NT2/D1 (cell line): Measurements from ENCODE around the gene SF3B3.
"Not testable (repeated sequence)": the region's sequence is repeated elsewhere in the genome, so short reads cannot be mapped to it uniquely, and the experiment has no call there.

ENCODE experiments used
- DNase-seq: peaks from one replicate; pipeline ENCODE4 v3.0.0-alpha.2; 2011; ENCODE audit warnings: low read depth, low spot score
- H3K27me3 ChIP-seq: 2 replicates; pipeline ENCODE4 v1.6.0; 2011; ENCODE audit warnings: mild to moderate bottlenecking; ENCODE audit not compliant: insufficient read length, insufficient read depth
- H3K36me3 ChIP-seq: 2 replicates; pipeline ENCODE4 v1.6.1; 2011; ENCODE audit warnings: mild to moderate bottlenecking, low read length, mixed read lengths; ENCODE audit not compliant: insufficient read depth, insufficient read length
- H3K4me1 ChIP-seq: 2 replicates; pipeline ENCODE4 v1.5.1; 2011; ENCODE audit not compliant: insufficient read depth, insufficient read length
- H3K4me3 ChIP-seq: 2 replicates; pipeline ENCODE4 v1.5.1; 2011; ENCODE audit warnings: low read depth; ENCODE audit not compliant: insufficient read length
- H3K9ac ChIP-seq: 2 replicates; pipeline ENCODE4 v1.6.0; 2011; ENCODE audit warnings: low read depth; ENCODE audit not compliant: insufficient read length
- H3K9me3 ChIP-seq: 2 replicates; pipeline ENCODE4 v1.5.1; 2011; ENCODE audit warnings: mild to moderate bottlenecking, low read length; ENCODE audit not compliant: insufficient read depth
- SUZ12 ChIP-seq: IDR thresholded peaks from 2 replicates; pipeline ENCODE4 v1.6.1; 2011; ENCODE audit not compliant: insufficient read length, insufficient read depth; ENCODE audit errors: extremely low read depth
- YY1 ChIP-seq: IDR thresholded peaks from 2 replicates; pipeline ENCODE4 v1.6.1; 2011; ENCODE audit not compliant: insufficient read length, insufficient read depth
- ZNF274 ChIP-seq: IDR thresholded peaks from 2 replicates; pipeline ENCODE4 v1.6.1; 2011; ENCODE audit warnings: mild to moderate bottlenecking, low read depth, low read length

Gene SF3B3

DNA sequence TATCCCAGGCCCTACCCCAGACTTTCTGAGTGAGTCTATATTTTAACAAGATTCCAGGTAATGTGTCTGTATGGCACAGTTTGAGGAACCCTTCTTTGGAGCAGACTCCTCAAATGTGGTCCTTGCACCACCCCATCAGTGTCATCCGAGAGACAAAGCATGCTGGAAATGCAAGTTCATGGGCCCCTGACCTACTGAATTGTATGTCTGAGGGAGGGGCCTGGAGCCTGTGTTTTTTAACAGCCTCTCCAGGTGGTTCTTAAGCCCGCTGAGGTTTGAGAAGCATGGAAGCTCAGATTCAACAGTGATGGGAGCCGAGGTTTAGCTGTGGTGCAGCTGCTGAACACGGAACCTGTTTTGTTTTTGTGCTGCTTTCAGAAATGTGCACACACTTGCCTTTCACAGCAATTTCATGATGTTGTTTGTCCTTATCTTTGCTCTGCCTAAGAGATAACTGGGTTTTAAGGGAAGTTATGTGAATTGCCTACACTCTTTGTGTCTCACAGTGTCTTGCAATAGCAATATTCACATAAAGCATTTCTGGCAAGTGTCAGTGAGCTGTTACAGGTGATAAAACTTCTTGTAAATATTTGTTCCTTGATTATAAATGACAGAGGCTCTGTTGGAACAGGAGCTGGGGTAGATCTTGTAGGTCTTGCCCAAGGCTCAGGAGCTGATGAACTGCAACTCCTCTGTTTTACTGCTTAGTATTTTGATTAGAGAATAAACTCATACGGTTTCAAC is 90.8 kb downstream of the SF3B3 start:
- TF ChIP-seq ZNF274 (no peak), SUZ12 (no peak), YY1 (no peak)

GRCh38 chr16:70615945-70616344 is 92.3 kb downstream of the SF3B3 start:
- no peaks in the 10 kb centered on the region for H3K4me1 ChIP-seq
- no peak overlapping the region for H3K9ac ChIP-seq
- no peak for DNase-seq

More for the DNA sequence above, 90.8 kb downstream of the SF3B3 start:
- peaks cover 5% of the 10 kb centered on the region for H3K36me3 ChIP-seq
- H3K4me1 ChIP-seq: no peaks in the 10 kb centered on the region
- H3K4me3 ChIP-seq: no peak overlapping the region
- H3K9me3 ChIP-seq: no peaks in the 10 kb centered on the region
- H3K9ac ChIP-seq: no peak overlapping the region
- H3K27me3 ChIP-seq: no peaks in the 10 kb centered on the region
- no peak for DNase-seq

GRCh38 chr16:70621864-70622263 is 98.2 kb downstream of the SF3B3 start:
- H3K4me3 ChIP-seq, H3K4me1 ChIP-seq, H3K9ac ChIP-seq, H3K36me3 ChIP-seq, H3K9me3 ChIP-seq, H3K27me3 ChIP-seq, DNase-seq: not testable (repeated sequence)

More at GRCh38 chr16:70615945-70616344, 92.3 kb downstream of the SF3B3 start:
- no peaks in the 10 kb centered on the region for H3K27me3 ChIP-seq
- peaks cover 5% of the 10 kb centered on the region for H3K36me3 ChIP-seq
- H3K4me3 ChIP-seq: no peak overlapping the region
- H3K9me3 ChIP-seq: no peaks in the 10 kb centered on the region
- TF ChIP-seq ZNF274 (no peak), YY1 (no peak), SUZ12 (no peak)
